Measurements from ENCODE around the gene SDK1.
"Not testable (repeated sequence)": the region's sequence is repeated elsewhere in the genome, so short reads cannot be mapped to it uniquely, and the experiment has no call there.

SDK1 gene

GRCh38 chr7:3755778-3756453 lies 454.9 kb downstream of the SDK1 start:
- DNase-seq, result not testable (repeated sequence)

GRCh38 chr7:3757059-3757458 lies 456.0 kb downstream of the SDK1 start:
- no peak for DNase-seq

GRCh38 chr7:3760651-3761050 lies 459.6 kb downstream of the SDK1 start:
- no peak for DNase-seq

- no peak for DNase-seq
Observed at GRCh38 chr7:3762146-3762831, 461.2 kb downstream of the SDK1 start.

- no peak for DNase-seq
Observed at GRCh38 chr7:3767917-3768777, 467.1 kb downstream of the SDK1 start.

GRCh38 chr7:3771906-3772305 lies 470.9 kb downstream of the SDK1 start:
- no peak for DNase-seq

GRCh38 chr7:3778345-3778744 lies 477.3 kb downstream of the SDK1 start:
- DNase-seq, result no peak

- no peak for DNase-seq
Observed at GRCh38 chr7:3780016-3780415, 479.0 kb downstream of the SDK1 start.

- DNase-seq, result no peak
Observed at GRCh38 chr7:3780525-3780924, 479.5 kb downstream of the SDK1 start.

- DNase-seq, result no peak
Observed at GRCh38 chr7:3781607-3782006, 480.6 kb downstream of the SDK1 start.

- DNase-seq, result no peak
Observed at GRCh38 chr7:3787717-3788264, 486.7 kb downstream of the SDK1 start.

- no peak for DNase-seq
Observed at GRCh38 chr7:3790803-3791202, 489.8 kb downstream of the SDK1 start.

- DNase-seq, result no peak
Observed at GRCh38 chr7:3791327-3791726, 490.3 kb downstream of the SDK1 start.

GRCh38 chr7:3795141-3795540 lies 494.1 kb downstream of the SDK1 start:
- DNase-seq, result no peak

- DNase-seq, result no peak
Observed at GRCh38 chr7:3795781-3796180, 494.7 kb downstream of the SDK1 start.

- no peak for DNase-seq
Observed at GRCh38 chr7:3805151-3805550, 504.1 kb downstream of the SDK1 start.

- peak; percentile 39 for DNase-seq
Observed at GRCh38 chr7:3806516-3806915, 505.5 kb downstream of the SDK1 start.

- DNase-seq, result no peak
Observed at GRCh38 chr7:3807824-3808223, 506.8 kb downstream of the SDK1 start.

GRCh38 chr7:3821488-3821887 lies 520.4 kb downstream of the SDK1 start:
- no peak for DNase-seq

- DNase-seq, result no peak
Observed at GRCh38 chr7:3825491-3825890, 524.4 kb downstream of the SDK1 start.

GRCh38 chr7:3832199-3832598 lies 531.1 kb downstream of the SDK1 start:
- DNase-seq, result no peak

GRCh38 chr7:3835109-3835508 lies 534.1 kb downstream of the SDK1 start:
- DNase-seq, result no peak

- no peak for DNase-seq
Observed at GRCh38 chr7:3836855-3837254, 535.8 kb downstream of the SDK1 start.

All from NCI-H2081 treated with DMSO at 0.1 percent for 48 hours (cell line).